Measurements from ENCODE around the gene FAM118B. TPM values are rescaled to one million over a fixed set of nuclear protein-coding genes. Genes with fewer than 3 reads are reported as not detected.
"Not testable (repeated sequence)": the region's sequence is repeated elsewhere in the genome, so short reads cannot be mapped to it uniquely, and the experiment has no call there.

Gene FAM118B
- total and polyA plus RNA-seq, 2 donors (not counting 1 experiment from before 2014, with no cell fraction given), result 21.0 to 30.3 TPM

- no peak overlapping the region for H3K4me2 ChIP-seq (ENCODE audit: extremely low read depth, insufficient read depth, low read length)
- no peak overlapping the region for H3K9ac ChIP-seq (ENCODE audit: insufficient read depth, low read length)
- no peaks in the 10 kb centered on the region for H4K20me1 ChIP-seq (ENCODE audit: control insufficient read depth, extremely low read depth, insufficient read depth, low read length)
- no peaks in the 10 kb centered on the region for H3K9me3 ChIP-seq (ENCODE audit: control insufficient read depth, insufficient read depth, low read depth, low read length)
- DNase-seq (ENCODE audit: low read depth in 2 of 2), result peak in 1 of 2 donors; percentile 50
- H3K79me2 ChIP-seq (ENCODE audit: control insufficient read depth, insufficient read depth, low read length), result no peaks in the 10 kb centered on the region
- no peaks in the 10 kb centered on the region for H3K36me3 ChIP-seq (ENCODE audit: control insufficient read depth, insufficient read depth, low read length)
- TF ChIP-seq EZH2 (IDR thresholded peaks at IDR 0.05; ENCODE audit: low read length, missing control alignments) (no peak), CTCF (conservative IDR thresholded peaks at IDR 0.05 in 1 of 2, IDR thresholded peaks at IDR 0.05 in 1 of 2; ENCODE audit: low read depth in 1 of 2, low read length in 2 of 2) (no peak)
- no peak overlapping the region for H2AFZ ChIP-seq (ENCODE audit: low read length)
- H3K4me1 ChIP-seq (ENCODE audit: control insufficient read depth, extremely low read depth, insufficient read depth, low read length), result no peaks in the 10 kb centered on the region
- no peaks in the 10 kb centered on the region for H3K27me3 ChIP-seq (ENCODE audit: control insufficient read depth, insufficient read depth, low read length)
- H3K4me3 ChIP-seq (replicated peaks in 1 of 4; ENCODE audit: control extremely low read depth in 1 of 4, insufficient read depth in 1 of 4, low read depth in 3 of 4, low read length in 4 of 4), result no peak overlapping the region
- no peak overlapping the region for H3K27ac ChIP-seq (ENCODE audit: insufficient read depth, low read length)
Measured at GRCh38 chr11:126246636-126247035, 35.1 kb downstream of the FAM118B start.

- no peak for TF ChIP-seq EZH2 (IDR thresholded peaks at IDR 0.05; ENCODE audit: low read length, missing control alignments)
- no peak for TF ChIP-seq CTCF (conservative IDR thresholded peaks at IDR 0.05 in 1 of 2, IDR thresholded peaks at IDR 0.05 in 1 of 2; ENCODE audit: low read depth in 1 of 2, low read length in 2 of 2)
- no peaks in the 10 kb centered on the region for H4K20me1 ChIP-seq (ENCODE audit: control insufficient read depth, extremely low read depth, insufficient read depth, low read length)
- no peaks in the 10 kb centered on the region for H3K79me2 ChIP-seq (ENCODE audit: control insufficient read depth, insufficient read depth, low read length)
- H3K9me3 ChIP-seq (ENCODE audit: control insufficient read depth, insufficient read depth, low read depth, low read length), result no peaks in the 10 kb centered on the region
- no peaks in the 10 kb centered on the region for H3K27me3 ChIP-seq (ENCODE audit: control insufficient read depth, insufficient read depth, low read length)
- H3K4me3 ChIP-seq (replicated peaks in 1 of 4; ENCODE audit: control extremely low read depth in 1 of 4, insufficient read depth in 1 of 4, low read depth in 3 of 4, low read length in 4 of 4), result no peak overlapping the region
- H2AFZ ChIP-seq (ENCODE audit: low read length), result no peak overlapping the region
- no peak overlapping the region for H3K4me2 ChIP-seq (ENCODE audit: extremely low read depth, insufficient read depth, low read length)
- peaks cover 8% of the 10 kb centered on the region for H3K36me3 ChIP-seq (ENCODE audit: control insufficient read depth, insufficient read depth, low read length)
- no peak overlapping the region for H3K9ac ChIP-seq (ENCODE audit: insufficient read depth, low read length)
- H3K4me1 ChIP-seq (ENCODE audit: control insufficient read depth, extremely low read depth, insufficient read depth, low read length), result peaks cover 3% of the 10 kb centered on the region
- H3K27ac ChIP-seq (ENCODE audit: insufficient read depth, low read length), result no peak overlapping the region
- DNase-seq (ENCODE audit: low read depth in 2 of 2), result peak in 1 of 2 donors; percentile 13
Measured at GRCh38 chr11:126253265-126253664, 41.7 kb downstream of the FAM118B start.

- DNase-seq (ENCODE audit: low read depth in 2 of 2), result no peak
- Histone ChIP-seq H3K4me3 (replicated peaks in 1 of 4; ENCODE audit: control extremely low read depth in 1 of 4, insufficient read depth in 1 of 4, low read depth in 3 of 4, low read length in 4 of 4) (no peak overlapping the region), H3K9ac (ENCODE audit: insufficient read depth, low read length) (no peak overlapping the region), H3K27ac (ENCODE audit: insufficient read depth, low read length) (no peak overlapping the region), H4K20me1 (ENCODE audit: control insufficient read depth, extremely low read depth, insufficient read depth, low read length) (no peaks in the 10 kb centered on the region), H3K4me1 (ENCODE audit: control insufficient read depth, extremely low read depth, insufficient read depth, low read length) (peaks cover 3% of the 10 kb centered on the region), H3K9me3 (ENCODE audit: control insufficient read depth, insufficient read depth, low read depth, low read length) (no peaks in the 10 kb centered on the region), H3K27me3 (ENCODE audit: control insufficient read depth, insufficient read depth, low read length) (no peaks in the 10 kb centered on the region), H3K79me2 (ENCODE audit: control insufficient read depth, insufficient read depth, low read length) (no peaks in the 10 kb centered on the region), H3K4me2 (ENCODE audit: extremely low read depth, insufficient read depth, low read length) (no peak overlapping the region), H2AFZ (ENCODE audit: low read length) (no peak overlapping the region), H3K36me3 (ENCODE audit: control insufficient read depth, insufficient read depth, low read length) (peaks cover 8% of the 10 kb centered on the region)
- no peak for TF ChIP-seq CTCF (conservative IDR thresholded peaks at IDR 0.05 in 1 of 2, IDR thresholded peaks at IDR 0.05 in 1 of 2; ENCODE audit: low read depth in 1 of 2, low read length in 2 of 2)
- TF ChIP-seq EZH2 (IDR thresholded peaks at IDR 0.05; ENCODE audit: low read length, missing control alignments), result no peak
Measured at GRCh38 chr11:126254819-126255218, 43.2 kb downstream of the FAM118B start.

GRCh38 chr11:126255507-126255906, 43.9 kb downstream of the FAM118B start:
- not testable (repeated sequence) for H3K4me3 ChIP-seq (replicated peaks in 1 of 4; ENCODE audit: control extremely low read depth in 1 of 4, insufficient read depth in 1 of 4, low read depth in 3 of 4, low read length in 4 of 4); H2AFZ ChIP-seq (ENCODE audit: low read length); DNase-seq (ENCODE audit: low read depth in 2 of 2); H3K79me2 ChIP-seq (ENCODE audit: control insufficient read depth, insufficient read depth, low read length); H3K4me1 ChIP-seq (ENCODE audit: control insufficient read depth, extremely low read depth, insufficient read depth, low read length); H4K20me1 ChIP-seq (ENCODE audit: control insufficient read depth, extremely low read depth, insufficient read depth, low read length); H3K36me3 ChIP-seq (ENCODE audit: control insufficient read depth, insufficient read depth, low read length); H3K4me2 ChIP-seq (ENCODE audit: extremely low read depth, insufficient read depth, low read length); H3K9ac ChIP-seq (ENCODE audit: insufficient read depth, low read length); H3K27me3 ChIP-seq (ENCODE audit: control insufficient read depth, insufficient read depth, low read length); H3K9me3 ChIP-seq (ENCODE audit: control insufficient read depth, insufficient read depth, low read depth, low read length); H3K27ac ChIP-seq (ENCODE audit: insufficient read depth, low read length)
